Left lung (tissue), 10 donors: Measurements from ENCODE around the gene AP4S1. TPM values are rescaled to one million over a fixed set of nuclear protein-coding genes. Genes with fewer than 3 reads are reported as not detected.

Source experiments
- ATAC-seq: fragments of 200-7000 bp; cut with Tn5 transposase; one replicate; pipeline ENCODE4 v1.9.1; 2020; ENCODE audit warnings: moderate library complexity
- DNase-seq, 4 donors: peaks; one replicate each; pipeline ENCODE4 v3.0.0-alpha.2; 2013 to 2020
- H3K27ac ChIP-seq, 2 donors: fragments of 200-600 bp; sonication (generic) in 1 of 2; one replicate each; pipeline versions ENCODE4 v1.5.0 to v1.8.0; 2020 to 2021
- H3K27me3 ChIP-seq, 2 donors: fragments of 200-600 bp; sonication (generic) in 1 of 2; one replicate each; pipeline versions ENCODE4 v1.5.0 to v1.8.0; 2020 to 2021
- H3K36me3 ChIP-seq, 2 donors: fragments of 200-600 bp; sonication (generic) in 1 of 2; one replicate each; pipeline versions ENCODE4 v1.5.0 to v1.8.0; 2020 to 2021
- H3K4me1 ChIP-seq, 2 donors: fragments of 200-600 bp; one replicate each; pipeline ENCODE4 v1.8.0; 2021
- H3K4me3 ChIP-seq, 2 donors: fragments of 200-600 bp; sonication (generic) in 1 of 2; one replicate each; pipeline versions ENCODE4 v1.5.0 to v1.8.0; 2020 to 2021; ENCODE audit warnings: mild to moderate bottlenecking in 1 of 2
- H3K9me3 ChIP-seq, 2 donors: fragments of 200-600 bp; sonication (generic) in 1 of 2; one replicate each; pipeline versions ENCODE4 v1.5.0 to v1.8.0; 2020 to 2021
- CTCF ChIP-seq, 2 donors: fragments of 200-600 bp; sonication (generic) in 1 of 2; IDR thresholded peaks; one replicate each; pipeline versions ENCODE4 v1.5.0 to v1.8.0; 2021; ENCODE audit warnings: antibody characterized with exemption in 2 of 2
- intact Hi-C, 2 donors: fragments of 100-400 bp; cut with DNase I; formaldehyde crosslinking; loops; one replicate each; pipeline versions ENCODE4 v1.11.2 to v1.14.2; 2022
- microRNA-seq, 2 donors: library from miRNA; unstranded; fragments of <30 nt; microRNA quantifications; one replicate each; pipeline ENCODE4, GENCODE V29; 2019
- polyA plus RNA-seq, 6 donors: library from polyadenylated mRNA; unstranded; fragments of 120-200 nt; gene quantifications; one replicate each; pipeline ENCODE4 v1.2.1, GENCODE V29; 2013; ENCODE audit not compliant: insufficient read length in 6 of 6
- total RNA-seq, 2 donors: library from RNA; stranded (reverse); fragmentation: NEBNext Ultra II Directional; extraction: Animal tissue kit (Norgen Biotek cat#: 25700); gene quantifications; one replicate each; pipeline ENCODE4 v1.2.1, GENCODE V29; 2021
- donor health status: DM: no; HTN: yes; CAD: no.
- donor health status: DM: no; HTN: no; CAD: no.

The AP4S1 gene
- total and polyA plus RNA-seq, 8 donors: 6.9 to 25.0 (median 19.6) TPM

DNA sequence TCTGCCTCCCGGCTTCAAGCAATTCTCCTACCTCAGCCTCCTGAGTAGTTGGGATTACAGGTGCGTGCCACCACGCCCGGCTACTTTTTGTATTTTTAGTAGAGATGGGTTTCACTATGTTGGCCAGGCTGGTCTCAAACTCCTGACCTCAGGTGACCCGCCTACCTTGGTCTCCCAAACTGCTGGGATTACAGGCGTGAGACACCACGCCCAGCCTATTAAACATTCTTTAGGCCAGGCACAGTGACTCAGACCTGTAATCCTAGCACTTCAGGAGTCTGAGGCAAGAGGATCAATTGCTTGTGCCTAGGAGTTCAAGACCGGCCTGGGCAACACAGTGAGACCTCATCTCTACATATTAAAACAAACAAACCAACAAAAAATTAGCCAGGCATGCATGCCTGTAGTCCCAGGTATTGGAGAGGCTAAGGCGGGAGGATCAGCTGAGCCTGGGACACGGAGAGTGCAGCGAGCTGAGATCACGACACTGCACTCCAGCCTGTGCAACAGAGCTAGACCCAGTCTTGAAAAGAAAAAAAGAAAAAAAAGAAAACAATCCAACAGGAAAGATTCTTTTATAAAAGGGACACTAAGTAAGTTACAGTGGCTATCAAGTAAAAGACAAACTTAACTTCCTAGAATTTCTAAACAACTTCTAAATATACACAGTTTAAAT, 111.9 kb downstream of the AP4S1 start:
- Histone ChIP-seq H3K9me3 (no peaks in the 10 kb centered on the region), H3K27ac (no peak overlapping the region), H3K4me3 (no peak overlapping the region), H3K4me1 (no peaks in the 10 kb centered on the region), H3K36me3 (peaks cover 0 to 90% of the 10 kb centered on the region in 2 donors), H3K27me3 (no peaks in the 10 kb centered on the region)
- intact Hi-C loops: no loop called here
- no peak for DNase-seq
- ATAC-seq: no peak
- TF ChIP-seq CTCF (IDR thresholded peaks at IDR 0.05): no peak

- intact Hi-C loops: no loop called here
- no peak for TF ChIP-seq CTCF (IDR thresholded peaks at IDR 0.05)
- H3K36me3 ChIP-seq: peaks cover 0 to 90% of the 10 kb centered on the region in 2 donors
These were observed 112.9 kb downstream of the AP4S1 start for GRCh38 chr14:31138301-31138700.

DNA sequence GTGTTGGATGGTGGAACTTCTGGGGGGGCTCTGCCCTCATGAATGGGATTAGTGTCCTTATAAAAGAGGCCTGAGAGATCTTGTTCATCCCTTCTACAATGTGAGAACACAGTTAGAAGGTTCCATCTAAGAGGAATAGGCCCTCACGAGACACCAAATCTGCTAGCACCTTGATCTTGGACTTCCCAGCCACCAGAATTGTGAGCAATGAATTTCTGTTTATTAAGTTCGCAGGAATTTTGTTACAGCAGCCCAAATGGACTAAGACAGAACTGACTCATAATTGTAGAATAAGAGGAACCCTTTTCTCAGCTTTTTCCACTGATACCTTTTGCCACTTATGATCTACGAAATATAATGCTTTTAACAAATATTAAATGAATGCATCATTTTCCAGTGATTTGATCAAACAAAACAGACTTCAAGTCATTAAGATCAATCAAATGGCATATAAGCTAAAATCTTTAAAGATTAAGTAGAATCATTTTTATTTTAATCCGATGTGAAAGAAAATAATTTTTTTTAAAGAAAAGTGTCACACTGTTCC, 113.9 kb downstream of the AP4S1 start:
- TF ChIP-seq CTCF (IDR thresholded peaks at IDR 0.05): no peak
- Histone ChIP-seq H3K4me3 (no peak overlapping the region), H3K4me1 (no peaks in the 10 kb centered on the region), H3K27me3 (no peaks in the 10 kb centered on the region), H3K9me3 (no peaks in the 10 kb centered on the region), H3K36me3 (peaks cover 0 to 94% of the 10 kb centered on the region in 2 donors), H3K27ac (no peak overlapping the region)
- ATAC-seq: no peak
- intact Hi-C loops: no loop called here
- no peak for DNase-seq

More at GRCh38 chr14:31138301-31138700, 112.9 kb downstream of the AP4S1 start:
- no peak for ATAC-seq
- DNase-seq: no peak
- Histone ChIP-seq H3K4me3 (no peak overlapping the region), H3K27ac (no peak overlapping the region), H3K4me1 (no peaks in the 10 kb centered on the region), H3K27me3 (no peaks in the 10 kb centered on the region), H3K9me3 (no peaks in the 10 kb centered on the region)

- TF ChIP-seq CTCF (IDR thresholded peaks at IDR 0.05): no peak
- Histone ChIP-seq H3K4me3 (no peak overlapping the region), H3K27me3 (no peaks in the 10 kb centered on the region), H3K9me3 (no peaks in the 10 kb centered on the region), H3K27ac (no peak overlapping the region), H3K4me1 (no peaks in the 10 kb centered on the region), H3K36me3 (peaks cover 0 to 93% of the 10 kb centered on the region in 2 donors)
- intact Hi-C loops: no loop called here
- DNase-seq (no peak), ATAC-seq (no peak)
These were observed 117.1 kb downstream of the AP4S1 start for GRCh38 chr14:31142455-31143087.

Small RNA genes within 50 kb of the gene (microRNA-seq; reads per million reads assigned to microRNA genes)
- gene MIR624: 29.1 to 32.5 reads per million in 2 donors

Other genes starting within 250 kb of the AP4S1 start
- under 1 TPM; 0.55 to 0.70 TPM for gene COCH, start 151.1 kb upstream of the AP4S1 start, total RNA-seq
- 1 to 10 TPM; 1.3 to 2.0 (median 1.5) TPM for gene COCH, start 151.1 kb upstream of the AP4S1 start, polyA plus RNA-seq
- gene STRN3, start 730 bp downstream of the AP4S1 start, total RNA-seq: 10 to 100 TPM; 31.7 to 32.9 TPM
- 10 to 100 TPM; 37.6 to 54.7 (median 48.7) TPM for gene STRN3, start 730 bp downstream of the AP4S1 start, polyA plus RNA-seq
- gene HECTD1, start 182.1 kb downstream of the AP4S1 start, total RNA-seq: 100 to 1,000 TPM; 160 to 165 TPM
- gene HECTD1, start 182.1 kb downstream of the AP4S1 start, polyA plus RNA-seq: 100 to 1,000 TPM; 178 to 203 (median 193) TPM